GM12878 (cell line): ENCODE data around the gene AK8. TPM values are rescaled to one million over a fixed set of nuclear protein-coding genes. Genes with fewer than 3 reads are reported as not detected.
A peak's percentile ranks its signal among the peaks of the same experiment; 100 is the strongest.

Experiments used
- ATAC-seq: fragments of 200-7000 bp; cut with Tn5 transposase; 3 replicates; pipeline ENCODE4 v1.9.1; 2020; ENCODE audit warnings: mild to moderate bottlenecking, moderate library complexity
- BruUV-seq: library from RNA; stranded (reverse); fragments of 400-500 nt; replicated peaks from 2 replicates; lab custom pipeline; 2021; lab: Mats Ljungman, UMichigan
- CTCF ChIA-PET: fragments of 300-600 bp; sonication (Branson Sonifier 250); formaldehyde crosslinking; extraction: SDS; loops from one replicate; lab custom pipeline; 2021; ENCODE audit warnings: inconsistent platforms; lab: Yijun Ruan, JAX
- POLR2A ChIA-PET: fragments of 350-600 bp; formaldehyde crosslinking; extraction: SDS; loops from one replicate; lab custom pipeline; 2021; ENCODE audit warnings: inconsistent platforms; lab: Charles Lee
- RAD21 ChIA-PET: fragments of 300-600 bp; sonication (Branson Sonifier 250); formaldehyde crosslinking; loops from one replicate; lab custom pipeline; 2023; ENCODE audit warnings: antibody characterized with exemption; ENCODE audit not compliant: unreplicated experiment; lab: Charles Lee
- SMC1A ChIA-PET: fragments of 300-600 bp; sonication (Branson Sonifier 250); formaldehyde crosslinking; loops from one replicate; lab custom pipeline; 2023; ENCODE audit not compliant: unreplicated experiment, uncharacterized antibody; lab: Charles Lee
- DNase-seq: peaks from one replicate; pipeline ENCODE4 v3.0.0-alpha.2; 2011; ENCODE audit warnings: low read depth, low spot score
- FAIRE-seq: peaks from 3 replicates; lab custom pipeline; 2011; peaks lifted over from hg19 to GRCh38; lab: Jason Lieb, UNC
- H2AFZ ChIP-seq: 2 replicates; pipeline ENCODE4 v1.6.0; 2011; ENCODE audit warnings: low read depth, low read length, control low read depth; ENCODE audit not compliant: control insufficient read depth
- H3K27ac ChIP-seq: 2 replicates; pipeline ENCODE4 v1.5.1; 2011; ENCODE audit warnings: control low read depth; ENCODE audit not compliant: control insufficient read depth, insufficient read depth
- H3K27me3 ChIP-seq, 2 experiments: replicated peaks in 1 of 2; 2 replicates each; pipeline versions ENCODE4 v1.6.0 to v1.6.1; 2011; ENCODE audit warnings: low read length in 1 of 2; ENCODE audit not compliant: control insufficient read depth in 2 of 2, insufficient read depth in 2 of 2
- H3K36me3 ChIP-seq, 2 experiments: 2 replicates each; pipeline ENCODE4 v1.5.1; 2011; ENCODE audit warnings: low read length in 1 of 2; ENCODE audit not compliant: control insufficient read depth in 2 of 2, insufficient read depth in 2 of 2
- H3K4me1 ChIP-seq: 2 replicates; pipeline ENCODE4 v1.6.1; 2011; ENCODE audit warnings: mild to moderate bottlenecking, low read length, moderate library complexity, mixed read lengths; ENCODE audit not compliant: control insufficient read depth, insufficient read depth
- H3K4me2 ChIP-seq: 2 replicates; pipeline ENCODE4 v1.6.0; 2011; ENCODE audit warnings: control low read depth; ENCODE audit not compliant: control insufficient read depth, insufficient read depth
- H3K4me3 ChIP-seq: fragments of 200-600 bp; sonication (generic); 2 replicates; pipeline ENCODE4 v1.5.1; 2016
- H3K79me2 ChIP-seq: 2 replicates; pipeline ENCODE4 v1.6.0; 2011; ENCODE audit warnings: low read length; ENCODE audit not compliant: control insufficient read depth, insufficient read depth
- H3K9ac ChIP-seq: 2 replicates; pipeline ENCODE4 v1.8.0; 2011; ENCODE audit warnings: low read length, control low read depth, mixed read lengths; ENCODE audit not compliant: control insufficient read depth, insufficient read depth
- H3K9me3 ChIP-seq: replicated peaks from 3 replicates; pipeline ENCODE4 v1.5.1; 2011; ENCODE audit warnings: mild to moderate bottlenecking, low read length; ENCODE audit not compliant: control insufficient read depth, insufficient read depth
- H4K20me1 ChIP-seq: 2 replicates; pipeline ENCODE4 v1.6.0; 2011; ENCODE audit not compliant: control insufficient read depth, insufficient read depth
- ATF7 ChIP-seq: fragments of 450-650 bp; IDR thresholded peaks from 2 replicates; pipeline ENCODE4 v1.6.1; 2016; ENCODE audit warnings: low read depth, mild to moderate bottlenecking
- BRCA1 ChIP-seq: IDR thresholded peaks from 2 replicates; pipeline ENCODE4 v1.6.1; 2011; ENCODE audit warnings: low read depth, low read length, improper control_type of control experiment
- CREM ChIP-seq: IDR thresholded peaks from 2 replicates; pipeline ENCODE4 v1.6.1; 2014; ENCODE audit warnings: antibody characterized with exemption, low read depth
- DPF2 ChIP-seq: fragments of 450-650 bp; IDR thresholded peaks from 2 replicates; pipeline ENCODE4 v1.6.1; 2017; ENCODE audit warnings: mild to moderate bottlenecking
- IKZF2 ChIP-seq, 2 experiments: fragments of 450-650 bp; IDR thresholded peaks; 2 replicates each; pipeline ENCODE4 v1.6.1; 2017; ENCODE audit warnings: mild to moderate bottlenecking in 2 of 2, moderate library complexity in 2 of 2
- NFXL1 ChIP-seq: fragments of 450-650 bp; IDR thresholded peaks from 2 replicates; pipeline ENCODE4 v1.6.1; 2017; ENCODE audit warnings: antibody characterized with exemption, mild to moderate bottlenecking, borderline replicate concordance
- RCOR1 ChIP-seq: conservative IDR thresholded peaks from 2 replicates; pipeline ENCODE4 v1.6.1; 2012; ENCODE audit warnings: low read depth, low read length, improper control_type of control experiment
- RFX5 ChIP-seq: IDR thresholded peaks from 2 replicates; pipeline ENCODE4 v1.6.1; 2011; ENCODE audit warnings: low read depth, low read length, improper control_type of control experiment
- SP1 ChIP-seq: IDR thresholded peaks from one replicate; pipeline ENCODE4 v1.6.1; 2011; ENCODE audit warnings: low read depth, low read length
- SUPT20H ChIP-seq: IDR thresholded peaks from 2 replicates; pipeline ENCODE4 v1.6.1; 2011; ENCODE audit warnings: low read depth, mild to moderate bottlenecking, low read length, moderate library complexity, borderline replicate concordance; ENCODE audit not compliant: control insufficient read depth
- TBL1XR1 ChIP-seq: IDR thresholded peaks from 2 replicates; pipeline ENCODE4 v1.6.1; 2012; ENCODE audit warnings: low read depth, low read length, improper control_type of control experiment
- WGBS: methylation state at CpG from one replicate; pipeline ENCODE4 v1.1.6; 2016; ENCODE audit warnings: low lambda C conversion rate; ENCODE audit not compliant: insufficient replicate concordance, insufficient coverage; ENCODE audit errors: missing lambda C conversion rate; 5-methylcytosine and 5-hydroxymethylcytosine counted together
- in situ Hi-C: fragments of 300-500 bp; cut with MboI; formaldehyde crosslinking; loops from 9 replicates; pipeline ENCODE4 v1.14.3; 2018; ENCODE audit warnings: mixed read lengths
- intact Hi-C: fragments of 100-400 bp; cut with micrococcal nuclease; formaldehyde crosslinking; loops from one replicate; pipeline ENCODE4 v1.14.2; 2022; ENCODE audit not compliant: unreplicated experiment
- polyA plus RNA-seq, 11 experiments: library from polyadenylated mRNA; depleted of rRNA in 4 of 11; unstranded in 6 of 11; stranded (reverse) in 5 of 11; fragments of >200 nt; fragmentation: Nextera tagmentation in 4 of 11; fragmentation: Illumina TruSeq in 1 of 11; extraction: Ambion mirVana in 4 of 11; extraction: Trizol in 1 of 11; gene quantifications; 1 replicate in 1 of 11; 2 replicates in 10 of 11; pipeline versions ENCODE4 v1.2.1 to v1.2.3, GENCODE V29; 2011 to 2016; ENCODE audit warnings: inconsistent platforms in 2 of 11, missing spikeins in 2 of 11, low read depth in 1 of 11
- total RNA-seq, 4 experiments: library from RNA; depleted of rRNA in 3 of 4; stranded (reverse); fragments of >200 nt in 3 of 4; fragmentation: Illumina TruSeq in 1 of 4; extraction: Trizol in 1 of 4; gene quantifications; 2 replicates each; pipeline versions ENCODE4 v1.2.1 to v1.2.3, GENCODE V29; 2013 to 2021
- TF ChIP-seq, protein P1 (sequence below): IDR thresholded peaks from 2 replicates; pipeline ENCODE4 v1.6.1; 2011; ENCODE audit warnings: borderline replicate concordance, low read depth, mild to moderate bottlenecking, moderate library complexity, mixed read lengths, low read length; ENCODE audit not compliant: insufficient read depth; ENCODE audit errors: extremely low read length
- TF ChIP-seq, protein P2 (sequence below): fragments of 450-650 bp; IDR thresholded peaks from 2 replicates; pipeline ENCODE4 v1.6.1; 2014; ENCODE audit warnings: mild to moderate bottlenecking

The AK8 gene
- total and polyA plus RNA-seq, 10 of the 15 experiments (the other 5 are each of a cell fraction or from before 2014, with no cell fraction given) = 0.03 to 0.12 (median 0.06) TPM; not detected in 5

GRCh38 chr9:132804576-132805295, 73.3 kb downstream of the AK8 start:
- Histone ChIP-seq H3K27me3 (peaks cover 2 to 4% of the 10 kb centered on the region in 2 experiments; a peak in 3 of 4 replicates), H3K27ac (no peak overlapping the region), H3K4me2 (no peak overlapping the region), H3K9ac (no peak overlapping the region), H3K4me3 (no peak overlapping the region), H3K4me1 (peaks cover 4% of the 10 kb centered on the region; the same call in 1 of the 2 replicates)
- ATAC-seq (peak; percentile 55), FAIRE-seq (no peak)
- in situ Hi-C loops = loop anchor here (5.0 kb wide), 1 partner anchor 382 kb away; no protein-coding TSS in a partner anchor
- SMC1A ChIA-PET = no interaction called here
- CTCF ChIA-PET = no interaction called here
- WGBS = 21% methylated on average over 20 of the region's 20 CpGs
- POLR2A ChIA-PET = no interaction called here
- BruUV-seq = no TSS peak
- RAD21 ChIA-PET = no interaction called here
- intact Hi-C loops = loop anchor here (1.0 to 10.0 kb wide), 3 partner anchors 137 to 297 kb away; partner anchors contain the start of genes DDX31 and GFI1B
- TF ChIP-seq BRCA1 (no peak), DPF2 (no peak), ATF7 (no peak), RCOR1 (no peak), TBL1XR1 (no peak), NFXL1 (no peak), IKZF2 (IDR thresholded peaks at IDR 0.05) (no peak), CREM (no peak), SUPT20H (no peak), SP1 (no peak), RFX5 (no peak)
- TF ChIP-seq, protein P1, sequence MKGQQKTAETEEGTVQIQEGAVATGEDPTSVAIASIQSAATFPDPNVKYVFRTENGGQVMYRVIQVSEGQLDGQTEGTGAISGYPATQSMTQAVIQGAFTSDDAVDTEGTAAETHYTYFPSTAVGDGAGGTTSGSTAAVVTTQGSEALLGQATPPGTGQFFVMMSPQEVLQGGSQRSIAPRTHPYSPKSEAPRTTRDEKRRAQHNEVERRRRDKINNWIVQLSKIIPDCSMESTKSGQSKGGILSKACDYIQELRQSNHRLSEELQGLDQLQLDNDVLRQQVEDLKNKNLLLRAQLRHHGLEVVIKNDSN = no peak
- TF ChIP-seq, protein P2, sequence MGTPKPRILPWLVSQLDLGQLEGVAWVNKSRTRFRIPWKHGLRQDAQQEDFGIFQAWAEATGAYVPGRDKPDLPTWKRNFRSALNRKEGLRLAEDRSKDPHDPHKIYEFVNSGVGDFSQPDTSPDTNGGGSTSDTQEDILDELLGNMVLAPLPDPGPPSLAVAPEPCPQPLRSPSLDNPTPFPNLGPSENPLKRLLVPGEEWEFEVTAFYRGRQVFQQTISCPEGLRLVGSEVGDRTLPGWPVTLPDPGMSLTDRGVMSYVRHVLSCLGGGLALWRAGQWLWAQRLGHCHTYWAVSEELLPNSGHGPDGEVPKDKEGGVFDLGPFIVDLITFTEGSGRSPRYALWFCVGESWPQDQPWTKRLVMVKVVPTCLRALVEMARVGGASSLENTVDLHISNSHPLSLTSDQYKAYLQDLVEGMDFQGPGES = no peak
- TF ChIP-seq, all 136 proteins: peak for 0
- Histone ChIP-seq H3K9me3 (no peaks in the 10 kb centered on the region), H3K36me3 (no peaks in the 10 kb centered on the region), H3K79me2 (no peaks in the 10 kb centered on the region), H2AFZ (no peak overlapping the region), H4K20me1 (no peaks in the 10 kb centered on the region)
- DNase-seq = no peak
